GM12892 (cell line): ENCODE results near the gene RIPOR1.

Source experiments
- POLR2AphosphoS5 ChIP-seq: IDR thresholded peaks from 2 replicates; pipeline ENCODE4 v1.6.1; 2011; ENCODE audit warnings: low read depth, low read length, control low read depth
- TAF1 ChIP-seq: IDR thresholded peaks from 2 replicates; pipeline ENCODE4 v1.6.1; 2011; ENCODE audit warnings: low read depth, mild to moderate bottlenecking, control low read depth, low read length, borderline replicate concordance

- TF ChIP-seq POLR2AphosphoS5 (no peak), TAF1 (no peak)
Observed at GRCh38 chr16:67551091-67551490, 22.5 kb downstream of the RIPOR1 start.
